Measurements from ENCODE around the gene KIF16B. TPM values are rescaled to one million over a fixed set of nuclear protein-coding genes. Genes with fewer than 3 reads are reported as not detected.

KIF16B gene
- total RNA-seq, 1 donor from 2014 or later, result 27.0 TPM

DNA sequence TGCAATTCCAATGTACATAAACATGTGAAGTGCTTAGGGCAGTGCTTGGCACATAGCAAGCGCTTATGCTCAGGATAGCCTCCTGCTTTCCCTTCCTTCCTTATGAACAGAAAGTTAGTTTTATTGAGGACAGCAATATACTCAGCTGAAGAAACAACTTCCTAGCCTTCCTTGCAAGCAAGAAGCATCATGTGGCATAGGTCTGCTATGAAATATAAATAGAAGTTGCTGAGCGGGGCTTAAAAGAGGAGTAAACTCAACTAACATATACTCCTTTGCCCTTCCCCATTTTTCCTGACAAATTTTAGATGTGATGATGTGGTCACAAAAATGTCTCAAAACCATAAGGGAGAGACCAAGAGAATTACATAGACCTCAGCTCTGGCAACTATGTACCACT lies 98.9 kb downstream of the KIF16B start:
- no peaks in the 10 kb centered on the region for H3K36me3 Mint-ChIP-seq (ENCODE audit: unreplicated experiment)
- DNase-seq, result no peak
- H3K9me3 Mint-ChIP-seq (ENCODE audit: unreplicated experiment), result peaks cover 3% of the 10 kb centered on the region
- H3K4me3 Mint-ChIP-seq (ENCODE audit: unreplicated experiment), result no peak overlapping the region
- no peak overlapping the region for H3K27ac Mint-ChIP-seq (ENCODE audit: unreplicated experiment)
- no peaks in the 10 kb centered on the region for H3K27me3 Mint-ChIP-seq (ENCODE audit: unreplicated experiment)
- TF ChIP-seq, protein P1, sequence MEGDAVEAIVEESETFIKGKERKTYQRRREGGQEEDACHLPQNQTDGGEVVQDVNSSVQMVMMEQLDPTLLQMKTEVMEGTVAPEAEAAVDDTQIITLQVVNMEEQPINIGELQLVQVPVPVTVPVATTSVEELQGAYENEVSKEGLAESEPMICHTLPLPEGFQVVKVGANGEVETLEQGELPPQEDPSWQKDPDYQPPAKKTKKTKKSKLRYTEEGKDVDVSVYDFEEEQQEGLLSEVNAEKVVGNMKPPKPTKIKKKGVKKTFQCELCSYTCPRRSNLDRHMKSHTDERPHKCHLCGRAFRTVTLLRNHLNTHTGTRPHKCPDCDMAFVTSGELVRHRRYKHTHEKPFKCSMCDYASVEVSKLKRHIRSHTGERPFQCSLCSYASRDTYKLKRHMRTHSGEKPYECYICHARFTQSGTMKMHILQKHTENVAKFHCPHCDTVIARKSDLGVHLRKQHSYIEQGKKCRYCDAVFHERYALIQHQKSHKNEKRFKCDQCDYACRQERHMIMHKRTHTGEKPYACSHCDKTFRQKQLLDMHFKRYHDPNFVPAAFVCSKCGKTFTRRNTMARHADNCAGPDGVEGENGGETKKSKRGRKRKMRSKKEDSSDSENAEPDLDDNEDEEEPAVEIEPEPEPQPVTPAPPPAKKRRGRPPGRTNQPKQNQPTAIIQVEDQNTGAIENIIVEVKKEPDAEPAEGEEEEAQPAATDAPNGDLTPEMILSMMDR (IDR thresholded peaks at IDR 0.05; ENCODE audit: partially characterized antibody, unreplicated experiment), result no peak
- H3K4me1 Mint-ChIP-seq (ENCODE audit: low read depth, unreplicated experiment), result peaks cover 6% of the 10 kb centered on the region

DNA sequence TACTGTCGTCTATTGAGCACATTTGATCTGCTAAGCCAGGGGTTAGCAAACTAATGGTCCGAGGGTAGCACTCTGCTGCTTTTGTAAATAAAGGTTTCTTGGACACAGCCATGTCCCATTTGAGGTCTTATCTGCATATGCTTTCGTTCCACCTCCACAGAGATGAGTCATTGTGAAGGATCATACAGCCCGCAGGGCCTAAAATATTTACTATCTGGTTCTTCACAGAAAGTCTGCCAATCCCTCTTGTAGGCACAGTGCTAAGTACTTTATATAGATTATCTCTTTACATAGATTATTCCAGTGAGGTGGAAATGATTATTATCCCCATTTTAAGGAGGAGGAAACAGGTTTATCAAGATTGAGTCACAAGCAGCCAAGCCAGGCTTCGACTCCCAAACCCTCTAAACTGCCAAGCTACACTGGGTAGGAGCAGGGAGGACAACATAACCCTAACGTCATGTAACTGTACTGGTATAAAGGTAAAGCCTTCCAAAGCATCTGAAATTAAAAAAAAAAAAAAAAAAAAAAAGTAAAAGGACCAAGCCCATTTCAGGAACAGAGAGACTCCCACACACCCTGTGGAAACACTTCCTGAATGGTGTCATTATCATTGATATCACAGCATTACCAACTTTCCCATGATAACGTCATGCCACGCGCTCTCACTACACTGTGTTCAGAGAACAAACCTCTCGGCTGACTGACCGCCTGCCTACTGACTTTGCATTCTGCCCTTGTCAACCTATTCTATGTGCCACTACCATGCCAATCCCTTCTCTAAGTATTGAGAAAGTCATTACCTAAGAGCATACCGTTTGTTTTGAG lies 101.0 kb downstream of the KIF16B start:
- no peaks in the 10 kb centered on the region for H3K27me3 Mint-ChIP-seq (ENCODE audit: unreplicated experiment)
- H3K9me3 Mint-ChIP-seq (ENCODE audit: unreplicated experiment), result no peaks in the 10 kb centered on the region
- TF ChIP-seq, protein P1 (IDR thresholded peaks at IDR 0.05; ENCODE audit: partially characterized antibody, unreplicated experiment), result no peak
- peaks cover 1% of the 10 kb centered on the region for H3K4me1 Mint-ChIP-seq (ENCODE audit: low read depth, unreplicated experiment)
- no peak overlapping the region for H3K4me3 Mint-ChIP-seq (ENCODE audit: unreplicated experiment)
- no peak for DNase-seq
- peaks cover 3% of the 10 kb centered on the region for H3K36me3 Mint-ChIP-seq (ENCODE audit: unreplicated experiment)
- no peak overlapping the region for H3K27ac Mint-ChIP-seq (ENCODE audit: unreplicated experiment)

GRCh38 chr20:16469395-16469905 lies 103.8 kb downstream of the KIF16B start:
- no peaks in the 10 kb centered on the region for H3K27me3 Mint-ChIP-seq (ENCODE audit: unreplicated experiment)
- no peak for DNase-seq
- no peaks in the 10 kb centered on the region for H3K9me3 Mint-ChIP-seq (ENCODE audit: unreplicated experiment)
- no peaks in the 10 kb centered on the region for H3K4me1 Mint-ChIP-seq (ENCODE audit: low read depth, unreplicated experiment)
- no peak overlapping the region for H3K27ac Mint-ChIP-seq (ENCODE audit: unreplicated experiment)
- TF ChIP-seq, protein P1 (IDR thresholded peaks at IDR 0.05; ENCODE audit: partially characterized antibody, unreplicated experiment), result no peak
- H3K36me3 Mint-ChIP-seq (ENCODE audit: unreplicated experiment), result peaks cover 12% of the 10 kb centered on the region
- H3K4me3 Mint-ChIP-seq (ENCODE audit: unreplicated experiment), result no peak overlapping the region

GRCh38 chr20:16462711-16463110 lies 110.5 kb downstream of the KIF16B start:
- Mint-ChIP-seq H3K4me1 (ENCODE audit: low read depth, unreplicated experiment) (peaks cover 3% of the 10 kb centered on the region), H3K4me3 (ENCODE audit: unreplicated experiment) (no peak overlapping the region), H3K27me3 (ENCODE audit: unreplicated experiment) (no peaks in the 10 kb centered on the region), H3K9me3 (ENCODE audit: unreplicated experiment) (no peaks in the 10 kb centered on the region), H3K27ac (ENCODE audit: unreplicated experiment) (no peak overlapping the region), H3K36me3 (ENCODE audit: unreplicated experiment) (peaks cover 16% of the 10 kb centered on the region)
- no peak for DNase-seq
- TF ChIP-seq, protein P1 (IDR thresholded peaks at IDR 0.05; ENCODE audit: partially characterized antibody, unreplicated experiment), result no peak
